ENCODE data around the gene CNTNAP2. TPM values are rescaled to one million over a fixed set of nuclear protein-coding genes. Genes with fewer than 3 reads are reported as not detected.

Gene CNTNAP2
- total RNA-seq, 2 experiments from 2014 or later = not detected

DNA sequence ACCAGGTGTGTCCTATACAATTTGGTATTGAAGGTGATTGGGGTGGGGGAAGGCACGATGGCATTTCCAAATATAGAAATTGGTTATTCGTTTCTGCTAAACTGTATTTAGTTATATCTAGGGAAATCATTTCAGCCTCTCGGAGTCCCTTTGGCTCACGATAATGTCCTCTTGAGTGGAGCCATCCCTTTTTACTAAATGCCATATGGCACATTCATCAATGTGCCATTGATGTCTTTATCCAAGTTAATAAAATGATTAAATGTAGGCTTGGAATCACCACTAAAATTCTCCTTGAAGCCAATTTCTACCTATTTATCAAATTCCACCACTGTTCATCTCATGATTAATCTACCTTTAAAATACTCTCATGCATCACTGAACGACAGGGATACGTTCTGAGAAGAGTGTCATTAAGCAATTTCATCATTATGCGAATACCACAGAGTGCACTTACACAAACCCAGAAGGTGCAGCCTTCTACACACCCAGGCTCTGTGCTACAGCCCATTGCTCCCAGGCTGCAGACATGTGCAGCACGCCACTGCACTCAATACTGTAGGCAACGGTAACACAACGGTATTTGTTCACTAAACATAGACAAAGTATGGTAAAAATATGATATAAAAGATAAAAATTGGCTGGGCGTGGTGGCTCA lies 2254.8 kb downstream of the CNTNAP2 start:
- Mint-ChIP-seq H3K36me3 (ENCODE audit: low read depth) (no peaks in the 10 kb centered on the region), H3K4me1 (ENCODE audit: low read depth) (no peaks in the 10 kb centered on the region), H3K27ac (no peak overlapping the region), H3K4me3 (no peak overlapping the region), H3K27me3 (peaks cover 12% of the 10 kb centered on the region), H3K9me3 (no peaks in the 10 kb centered on the region)
- ChIA-PET CTCF (no interaction called here), POLR2A (no interaction called here)
- Histone ChIP-seq H3K4me3 (ENCODE audit: low read length) (no peak overlapping the region), H3K4me1 (ENCODE audit: insufficient read depth, low read length) (no peaks in the 10 kb centered on the region), H3K36me3 (ENCODE audit: insufficient read depth, low read length) (no peaks in the 10 kb centered on the region), H3K27ac (ENCODE audit: low read depth in 1 of 2, low read length in 2 of 2) (no peak overlapping the region), H3K27me3 (ENCODE audit: control insufficient read depth in 1 of 2, insufficient read depth in 2 of 2, low read length in 2 of 2) (no peaks in the 10 kb centered on the region), H3K9me3 (ENCODE audit: control insufficient read depth in 1 of 2, insufficient read depth in 1 of 2, low read length in 2 of 2) (peaks cover 0 to 4% of the 10 kb centered on the region in 2 experiments)
- no peak for ATAC-seq (ENCODE audit: poor library complexity)
- intact Hi-C loops (cut with DNase I, micrococcal nuclease) = no loop called here
- TF ChIP-seq, protein P1, sequence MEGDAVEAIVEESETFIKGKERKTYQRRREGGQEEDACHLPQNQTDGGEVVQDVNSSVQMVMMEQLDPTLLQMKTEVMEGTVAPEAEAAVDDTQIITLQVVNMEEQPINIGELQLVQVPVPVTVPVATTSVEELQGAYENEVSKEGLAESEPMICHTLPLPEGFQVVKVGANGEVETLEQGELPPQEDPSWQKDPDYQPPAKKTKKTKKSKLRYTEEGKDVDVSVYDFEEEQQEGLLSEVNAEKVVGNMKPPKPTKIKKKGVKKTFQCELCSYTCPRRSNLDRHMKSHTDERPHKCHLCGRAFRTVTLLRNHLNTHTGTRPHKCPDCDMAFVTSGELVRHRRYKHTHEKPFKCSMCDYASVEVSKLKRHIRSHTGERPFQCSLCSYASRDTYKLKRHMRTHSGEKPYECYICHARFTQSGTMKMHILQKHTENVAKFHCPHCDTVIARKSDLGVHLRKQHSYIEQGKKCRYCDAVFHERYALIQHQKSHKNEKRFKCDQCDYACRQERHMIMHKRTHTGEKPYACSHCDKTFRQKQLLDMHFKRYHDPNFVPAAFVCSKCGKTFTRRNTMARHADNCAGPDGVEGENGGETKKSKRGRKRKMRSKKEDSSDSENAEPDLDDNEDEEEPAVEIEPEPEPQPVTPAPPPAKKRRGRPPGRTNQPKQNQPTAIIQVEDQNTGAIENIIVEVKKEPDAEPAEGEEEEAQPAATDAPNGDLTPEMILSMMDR (IDR thresholded peaks at IDR 0.05) = no peak
- no peak for DNase-seq

GRCh38 chr7:148374396-148375259 lies 2258.0 kb downstream of the CNTNAP2 start:
- intact Hi-C loops (cut with DNase I, micrococcal nuclease) = no loop called here
- POLR2A ChIA-PET = no interaction called here

GRCh38 chr7:148379677-148380076 lies 2263.1 kb downstream of the CNTNAP2 start:
- H3K36me3 Mint-ChIP-seq (ENCODE audit: low read depth) = no peaks in the 10 kb centered on the region
- TF ChIP-seq, protein P1 (IDR thresholded peaks at IDR 0.05) = no peak
- CTCF ChIA-PET = no interaction called here
- Histone ChIP-seq H3K36me3 (ENCODE audit: insufficient read depth, low read length) (no peaks in the 10 kb centered on the region), H3K27ac (ENCODE audit: low read depth in 1 of 2, low read length in 2 of 2) (no peak overlapping the region), H3K9me3 (ENCODE audit: control insufficient read depth in 1 of 2, insufficient read depth in 1 of 2, low read length in 2 of 2) (peaks cover 0 to 4% of the 10 kb centered on the region in 2 experiments), H3K4me1 (ENCODE audit: insufficient read depth, low read length) (no peaks in the 10 kb centered on the region), H3K27me3 (ENCODE audit: control insufficient read depth in 1 of 2, insufficient read depth in 2 of 2, low read length in 2 of 2) (no peaks in the 10 kb centered on the region), H3K4me3 (ENCODE audit: low read length) (no peak overlapping the region)
- H3K4me3 Mint-ChIP-seq = no peak overlapping the region
- no peak overlapping the region for H3K27ac Mint-ChIP-seq
- DNase-seq = no peak
- no peaks in the 10 kb centered on the region for H3K4me1 Mint-ChIP-seq (ENCODE audit: low read depth)
- POLR2A ChIA-PET = no interaction called here
- H3K9me3 Mint-ChIP-seq = no peaks in the 10 kb centered on the region
- peaks cover 10% of the 10 kb centered on the region for H3K27me3 Mint-ChIP-seq
- no peak for ATAC-seq (ENCODE audit: poor library complexity)
- intact Hi-C loops (cut with DNase I, micrococcal nuclease) = no loop called here

More at GRCh38 chr7:148374396-148375259, 2258.0 kb downstream of the CNTNAP2 start:
- TF ChIP-seq, protein P1 (IDR thresholded peaks at IDR 0.05) = no peak
- no peaks in the 10 kb centered on the region for H3K36me3 Mint-ChIP-seq (ENCODE audit: low read depth)
- DNase-seq = no peak
- Histone ChIP-seq H3K4me1 (ENCODE audit: insufficient read depth, low read length) (no peaks in the 10 kb centered on the region), H3K9me3 (ENCODE audit: control insufficient read depth in 1 of 2, insufficient read depth in 1 of 2, low read length in 2 of 2) (peaks cover 0 to 4% of the 10 kb centered on the region in 2 experiments), H3K36me3 (ENCODE audit: insufficient read depth, low read length) (no peaks in the 10 kb centered on the region), H3K27me3 (ENCODE audit: control insufficient read depth in 1 of 2, insufficient read depth in 2 of 2, low read length in 2 of 2) (no peaks in the 10 kb centered on the region), H3K4me3 (ENCODE audit: low read length) (no peak overlapping the region), H3K27ac (ENCODE audit: low read depth in 1 of 2, low read length in 2 of 2) (no peak overlapping the region)
- H3K27me3 Mint-ChIP-seq = peaks cover 13% of the 10 kb centered on the region
- H3K9me3 Mint-ChIP-seq = no peaks in the 10 kb centered on the region
- no peaks in the 10 kb centered on the region for H3K4me1 Mint-ChIP-seq (ENCODE audit: low read depth)
- H3K27ac Mint-ChIP-seq = no peak overlapping the region
- no peak for ATAC-seq (ENCODE audit: poor library complexity)
- no peak overlapping the region for H3K4me3 Mint-ChIP-seq
- CTCF ChIA-PET = interaction anchor here (0.9 kb wide), 1 partner anchor 10 kb away, joined by 3 read pairs; no protein-coding TSS in a partner anchor

All from CD4-positive, alpha-beta T cell (primary cell).